ENCODE data around the gene KLHL29.

Gene KLHL29

DNA sequence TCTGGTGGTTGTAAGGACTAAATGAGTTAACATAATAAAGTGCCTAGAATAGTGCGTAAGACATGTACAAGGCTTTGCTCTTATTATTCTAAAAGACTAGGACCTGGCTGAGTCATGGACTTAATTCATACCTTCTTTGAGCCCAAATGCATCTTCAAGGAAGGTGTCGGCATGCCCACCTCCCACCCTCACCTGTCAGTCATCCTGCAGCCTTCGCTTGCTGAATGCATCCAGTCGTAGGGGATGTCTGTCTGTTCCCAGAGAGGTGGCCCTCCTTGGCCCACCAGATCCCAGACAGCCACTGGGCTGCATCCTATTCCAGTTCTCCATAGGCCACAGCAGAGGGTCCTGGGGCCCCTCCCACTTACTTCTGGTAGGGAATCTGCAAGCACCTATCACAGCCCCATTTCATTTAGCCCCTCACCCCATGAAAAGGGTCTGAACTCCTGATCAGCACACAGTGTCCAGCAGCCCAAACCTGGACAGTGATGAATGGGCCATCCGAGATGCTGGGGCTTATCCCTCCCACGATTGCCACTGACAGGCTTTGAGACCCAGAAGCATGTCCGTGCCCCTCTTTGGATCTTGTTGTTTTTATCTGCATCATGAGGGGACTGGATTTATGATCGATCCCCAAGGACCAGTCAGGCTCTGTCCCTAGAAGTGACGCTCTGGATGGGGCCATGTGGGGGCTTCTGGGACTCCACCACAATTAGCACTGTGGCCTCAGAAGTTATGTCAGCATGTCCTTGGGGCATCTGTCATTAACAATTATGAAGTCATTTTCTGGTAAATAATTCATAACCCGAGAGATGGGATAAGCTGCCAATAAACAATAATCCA is 101.1 kb downstream of the KLHL29 start:
- TF ChIP-seq, protein P1, sequence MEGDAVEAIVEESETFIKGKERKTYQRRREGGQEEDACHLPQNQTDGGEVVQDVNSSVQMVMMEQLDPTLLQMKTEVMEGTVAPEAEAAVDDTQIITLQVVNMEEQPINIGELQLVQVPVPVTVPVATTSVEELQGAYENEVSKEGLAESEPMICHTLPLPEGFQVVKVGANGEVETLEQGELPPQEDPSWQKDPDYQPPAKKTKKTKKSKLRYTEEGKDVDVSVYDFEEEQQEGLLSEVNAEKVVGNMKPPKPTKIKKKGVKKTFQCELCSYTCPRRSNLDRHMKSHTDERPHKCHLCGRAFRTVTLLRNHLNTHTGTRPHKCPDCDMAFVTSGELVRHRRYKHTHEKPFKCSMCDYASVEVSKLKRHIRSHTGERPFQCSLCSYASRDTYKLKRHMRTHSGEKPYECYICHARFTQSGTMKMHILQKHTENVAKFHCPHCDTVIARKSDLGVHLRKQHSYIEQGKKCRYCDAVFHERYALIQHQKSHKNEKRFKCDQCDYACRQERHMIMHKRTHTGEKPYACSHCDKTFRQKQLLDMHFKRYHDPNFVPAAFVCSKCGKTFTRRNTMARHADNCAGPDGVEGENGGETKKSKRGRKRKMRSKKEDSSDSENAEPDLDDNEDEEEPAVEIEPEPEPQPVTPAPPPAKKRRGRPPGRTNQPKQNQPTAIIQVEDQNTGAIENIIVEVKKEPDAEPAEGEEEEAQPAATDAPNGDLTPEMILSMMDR (conservative IDR thresholded peaks at IDR 0.05), result no peak
- no peak for TF ChIP-seq ZFX (IDR thresholded peaks at IDR 0.05)
- H3K27ac ChIP-seq, result no peak overlapping the region

DNA sequence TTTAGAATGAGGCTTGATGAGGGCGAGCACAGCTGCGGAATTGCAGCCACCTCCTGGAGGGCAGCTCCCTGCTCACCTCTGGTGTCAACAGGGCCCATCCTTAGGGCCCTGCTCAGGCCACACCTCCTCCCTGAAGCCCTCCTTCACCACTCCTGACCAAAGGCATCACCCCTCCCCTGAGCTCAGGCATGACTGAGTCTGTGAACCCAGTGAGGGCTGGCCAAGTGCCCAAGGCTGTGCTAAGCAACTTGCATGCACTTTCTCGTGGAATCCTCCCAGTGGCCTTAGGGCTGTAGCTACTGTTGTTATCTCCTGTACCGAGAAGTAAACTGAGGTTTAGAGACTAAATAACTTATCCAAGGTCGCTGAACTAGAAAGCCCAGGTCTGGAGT is 101.7 kb downstream of the KLHL29 start:
- TF ChIP-seq ZFX (IDR thresholded peaks at IDR 0.05), result no peak
- TF ChIP-seq, protein P1 (conservative IDR thresholded peaks at IDR 0.05), result no peak
- H3K27ac ChIP-seq, result no peak overlapping the region

DNA sequence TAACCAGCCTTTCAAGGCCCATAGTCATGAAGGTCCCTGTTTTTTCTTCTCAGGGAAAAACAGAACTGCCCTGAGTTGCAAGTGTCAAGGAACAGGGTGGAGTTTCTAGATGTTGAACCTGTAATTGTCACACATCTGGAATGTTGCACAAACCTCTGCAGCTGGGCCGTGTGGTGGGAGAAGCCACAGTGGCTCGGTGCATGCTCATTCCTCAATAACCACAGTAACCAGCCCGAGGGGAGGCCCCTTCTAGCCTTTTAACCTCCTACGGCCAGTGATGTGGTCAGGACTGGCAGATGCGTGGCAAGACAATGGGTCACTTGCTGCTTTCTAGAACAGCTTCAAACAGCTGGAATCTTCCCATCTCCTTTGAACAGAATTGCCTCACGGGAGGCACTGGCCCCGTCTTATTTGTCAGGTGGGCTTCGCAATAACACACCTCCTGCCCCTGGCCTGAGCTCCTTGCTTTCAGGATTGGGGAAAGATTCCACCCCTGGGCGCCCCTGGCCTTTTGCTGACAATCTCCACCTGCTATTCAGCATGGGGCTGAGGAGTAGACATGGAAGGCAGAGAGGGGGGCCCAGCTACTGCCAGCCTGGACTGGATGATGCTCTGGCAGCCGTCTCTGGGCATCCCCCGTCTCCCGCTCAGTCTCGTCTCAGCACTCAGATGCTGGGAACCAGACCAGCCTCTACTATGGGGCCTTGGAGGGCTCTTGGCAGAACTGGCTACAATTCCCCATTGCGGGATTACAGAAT is 102.9 kb downstream of the KLHL29 start:
- TF ChIP-seq, protein P1 (conservative IDR thresholded peaks at IDR 0.05), result no peak
- TF ChIP-seq ZFX (IDR thresholded peaks at IDR 0.05), result no peak

DNA sequence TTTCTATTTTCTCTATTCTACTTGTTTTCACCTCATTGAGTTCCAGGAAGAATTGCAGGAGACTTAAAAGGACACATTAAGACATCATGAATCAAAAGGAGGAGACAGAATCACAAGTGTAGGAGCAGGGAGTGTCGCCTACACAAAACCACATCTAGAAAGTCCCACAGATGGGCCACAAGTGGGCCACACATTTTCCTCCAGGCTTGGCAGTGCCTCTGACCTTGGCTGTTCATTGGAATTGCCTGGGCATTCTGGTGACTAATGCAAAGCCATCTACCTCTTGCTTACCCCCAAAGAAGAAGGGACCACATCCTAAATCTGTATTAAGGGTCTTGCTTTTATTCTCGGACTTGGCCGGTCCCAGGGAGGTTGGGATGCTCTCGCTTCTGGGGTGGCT is 103.6 kb downstream of the KLHL29 start:
- no peak overlapping the region for H3K27ac ChIP-seq
- TF ChIP-seq ZFX (IDR thresholded peaks at IDR 0.05), result no peak
- TF ChIP-seq, protein P1 (conservative IDR thresholded peaks at IDR 0.05), result no peak

More for the DNA sequence above, 102.9 kb downstream of the KLHL29 start:
- H3K27ac ChIP-seq, result no peak overlapping the region

DNA sequence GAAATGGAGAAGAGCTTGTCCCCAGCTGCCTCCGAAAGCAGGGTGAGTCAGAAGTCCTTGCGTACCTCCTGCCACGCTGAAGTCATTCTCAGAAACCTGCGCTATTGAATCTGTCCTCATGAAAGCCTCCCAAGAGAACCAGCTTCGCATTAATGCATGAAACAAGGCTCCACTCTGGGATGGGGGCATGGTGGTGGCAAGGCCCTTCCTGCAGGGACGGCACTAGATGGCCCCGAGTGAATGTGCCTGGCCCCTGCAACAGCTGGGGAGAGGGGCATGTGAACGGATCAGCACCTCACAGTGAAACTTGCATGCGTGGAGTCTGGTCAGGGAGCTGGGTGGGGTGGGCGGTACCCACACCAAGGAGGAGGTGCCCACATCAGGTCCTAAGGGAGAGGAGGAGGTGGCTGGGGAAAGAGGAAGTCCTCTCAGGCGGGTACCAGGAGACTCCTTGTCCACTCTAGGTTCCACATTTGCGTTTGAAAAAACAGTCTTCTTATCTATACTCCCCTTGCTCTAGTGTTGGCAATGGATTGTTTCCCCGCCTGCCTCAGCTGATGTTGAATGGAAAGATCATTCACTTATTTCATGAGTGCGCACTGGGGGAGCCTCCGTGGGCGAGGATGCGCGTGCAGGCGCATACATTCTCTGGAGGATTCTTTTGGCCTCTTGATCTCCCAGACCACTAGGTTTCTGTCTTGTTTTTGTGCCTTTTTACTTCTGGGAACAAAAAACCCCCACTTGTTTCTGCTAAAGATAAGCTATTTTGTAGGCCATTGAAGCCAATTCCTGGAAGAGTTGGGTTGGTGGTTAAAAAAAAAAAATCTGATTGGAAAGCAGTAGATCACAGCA is 104.7 kb downstream of the KLHL29 start:
- TF ChIP-seq ZFX (IDR thresholded peaks at IDR 0.05), result no peak
- TF ChIP-seq, protein P1 (conservative IDR thresholded peaks at IDR 0.05), result no peak
- no peak overlapping the region for H3K27ac ChIP-seq

DNA sequence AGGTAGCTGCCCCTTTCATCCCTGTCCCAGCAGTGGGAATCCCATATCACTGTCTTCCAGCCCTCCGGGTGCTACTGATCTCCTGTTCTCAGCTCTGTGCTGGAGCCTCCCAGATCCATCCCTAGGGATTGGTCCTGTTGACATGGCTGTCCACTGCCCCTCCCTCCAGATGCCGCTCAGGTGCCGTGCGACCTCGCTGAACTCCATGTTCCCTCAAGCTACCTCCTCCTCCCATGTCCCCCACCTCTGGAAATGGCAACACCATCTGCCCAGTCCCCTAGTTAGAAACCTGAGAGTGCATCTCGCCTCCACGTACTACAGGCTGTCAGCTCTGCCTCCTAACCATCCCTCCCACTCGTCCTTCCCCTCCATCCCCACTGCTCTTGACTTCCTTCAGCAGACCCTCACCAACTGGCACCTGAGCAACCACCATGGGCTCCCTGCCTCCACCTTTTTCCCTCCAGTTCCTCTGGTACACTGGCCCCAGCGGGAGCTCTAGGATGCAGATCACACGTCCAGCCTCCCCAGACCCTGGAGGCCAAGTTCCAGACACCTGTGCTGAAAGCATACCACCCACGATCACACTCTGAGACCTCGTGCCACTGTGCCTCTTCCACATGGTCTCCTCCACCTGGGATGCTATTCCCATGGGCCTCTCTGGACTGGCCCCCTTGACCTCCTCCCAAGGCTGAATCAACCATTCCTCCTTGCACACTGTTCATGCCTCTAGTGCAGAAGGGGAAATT is 106.8 kb downstream of the KLHL29 start:
- no peak overlapping the region for H3K27ac ChIP-seq
- TF ChIP-seq, protein P1 (conservative IDR thresholded peaks at IDR 0.05), result no peak
- no peak for TF ChIP-seq ZFX (IDR thresholded peaks at IDR 0.05)
